Right kidney (tissue), 9 donors: ENCODE data around the gene SHISAL1.

ENCODE experiments used
- DNase-seq: peaks from one replicate; pipeline ENCODE4 v3.0.0-alpha.2; 2016
- long read RNA-seq, 8 donors: transcript quantifications; one replicate each; lab custom pipeline, GENCODE V29; 2026

SHISAL1 gene
- long read RNA-seq, donor 1 = 0 reads
- long read RNA-seq, donor 2 = 0 reads
- long read RNA-seq, donor 3 = 0 reads
- long read RNA-seq, donor 4 = 0 reads
- long read RNA-seq, donor 5 = 0 reads
- long read RNA-seq, donor 6 = 0 reads
- long read RNA-seq, donor 7 = 0 reads
- long read RNA-seq, donor 8 = 0 reads

DNA sequence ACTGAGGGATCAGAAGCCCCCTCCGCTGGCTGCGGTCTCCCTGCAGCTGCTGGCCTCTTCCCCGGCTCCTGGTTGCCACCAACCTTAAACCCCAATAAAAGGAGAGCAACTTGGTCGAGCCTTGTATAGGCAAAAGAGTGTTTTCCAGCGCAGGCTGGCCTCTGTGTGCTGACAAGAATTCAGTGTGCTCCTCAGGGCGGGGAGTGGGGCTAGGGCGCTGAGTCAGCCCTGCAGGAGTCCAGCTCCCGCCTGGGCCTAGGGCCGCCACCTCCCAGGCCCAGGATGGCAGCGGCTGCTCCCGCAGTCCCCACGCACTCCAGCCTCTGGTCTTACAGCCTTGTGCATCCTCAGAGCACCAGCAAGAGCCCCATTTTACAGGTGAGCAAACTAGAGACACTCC lies at the start of gene SHISAL1:
TSS of gene SHISAL1 (minus strand) at position 186 of the 400 bp plus-strand sequence. CDS start 12,006 bp downstream, outside the sequence.
- no peak for DNase-seq

- no peak for DNase-seq
Measured at GRCh38 chr22:44361391-44362126, 48.8 kb upstream of the SHISAL1 start.

GRCh38 chr22:44360668-44361381 lies 48.1 kb upstream of the SHISAL1 start:
- no peak for DNase-seq

DNA sequence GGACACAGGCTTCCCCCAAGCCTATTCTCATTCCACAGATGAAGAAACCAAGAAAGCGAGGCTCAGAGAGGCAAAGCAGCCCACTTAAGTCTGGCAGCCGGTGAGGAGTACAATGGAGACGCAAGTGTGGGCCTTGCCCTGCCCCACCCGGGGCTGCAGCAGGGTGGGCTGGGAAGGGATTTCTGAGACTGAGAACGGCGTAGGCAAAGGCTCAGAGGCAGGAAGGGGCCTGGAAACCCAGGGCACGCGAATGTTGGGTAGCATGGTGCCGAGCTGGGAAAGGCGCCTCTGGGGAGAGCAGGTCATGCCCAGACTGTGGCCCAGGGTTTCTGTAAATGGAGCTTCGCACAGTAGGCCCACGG lies 47.5 kb upstream of the SHISAL1 start:
- no peak for DNase-seq

DNA sequence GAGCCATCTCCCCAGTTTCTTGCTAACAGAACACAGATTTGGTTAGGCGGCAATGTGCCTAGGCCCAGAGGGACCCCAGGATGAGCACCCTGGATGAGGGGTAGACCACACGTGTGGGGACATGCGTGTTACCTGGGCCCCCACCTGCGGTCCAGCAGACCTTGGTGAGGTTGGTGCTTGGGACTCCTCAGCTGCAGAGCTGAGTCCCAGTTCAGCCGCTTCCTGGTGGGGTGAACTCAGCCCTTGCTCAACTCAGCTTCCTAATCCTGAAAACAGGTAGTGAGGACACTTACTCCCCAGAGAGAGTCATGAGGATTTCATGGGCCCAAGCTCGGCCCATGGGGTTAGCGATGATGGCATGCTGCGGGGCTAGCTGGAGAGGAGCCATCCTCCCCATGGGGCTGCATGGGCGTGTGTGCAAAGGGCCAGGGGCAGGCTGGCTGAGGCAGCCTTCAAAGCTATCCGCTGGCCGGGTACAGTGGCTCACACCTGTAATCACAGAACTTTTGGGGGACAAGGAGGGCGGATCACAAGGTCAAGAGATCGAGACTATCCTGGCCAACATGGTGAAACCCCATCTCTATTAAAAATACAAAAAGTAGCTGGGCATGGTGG lies 46.9 kb upstream of the SHISAL1 start:
- DNase-seq = no peak

- DNase-seq = no peak
Measured at GRCh38 chr22:44358709-44359440, 46.1 kb upstream of the SHISAL1 start.

- DNase-seq = peak; percentile 63
Measured at GRCh38 chr22:44357966-44358465, 45.3 kb upstream of the SHISAL1 start.

GRCh38 chr22:44357296-44357965 lies 44.7 kb upstream of the SHISAL1 start:
- no peak for DNase-seq

DNA sequence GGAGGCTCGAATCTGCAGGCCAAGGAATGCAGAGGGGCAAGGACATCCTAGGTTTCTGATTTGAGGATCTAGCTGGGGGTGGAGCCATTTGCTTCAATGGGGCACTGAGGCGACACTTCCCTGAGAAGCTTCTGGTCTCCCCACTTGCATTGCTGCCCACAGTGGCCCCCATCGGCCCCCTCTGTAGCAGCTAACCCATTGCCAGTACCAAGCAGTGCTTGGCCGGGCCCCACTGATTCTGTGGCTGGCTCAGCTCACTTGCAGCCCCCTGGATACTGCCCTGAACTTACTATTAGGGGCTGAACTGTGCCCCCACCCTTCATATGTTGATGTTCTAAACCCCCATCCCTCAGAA lies 42.9 kb upstream of the SHISAL1 start:
- no peak for DNase-seq

- DNase-seq = no peak
Measured at GRCh38 chr22:44354288-44354687, 41.5 kb upstream of the SHISAL1 start.

DNA sequence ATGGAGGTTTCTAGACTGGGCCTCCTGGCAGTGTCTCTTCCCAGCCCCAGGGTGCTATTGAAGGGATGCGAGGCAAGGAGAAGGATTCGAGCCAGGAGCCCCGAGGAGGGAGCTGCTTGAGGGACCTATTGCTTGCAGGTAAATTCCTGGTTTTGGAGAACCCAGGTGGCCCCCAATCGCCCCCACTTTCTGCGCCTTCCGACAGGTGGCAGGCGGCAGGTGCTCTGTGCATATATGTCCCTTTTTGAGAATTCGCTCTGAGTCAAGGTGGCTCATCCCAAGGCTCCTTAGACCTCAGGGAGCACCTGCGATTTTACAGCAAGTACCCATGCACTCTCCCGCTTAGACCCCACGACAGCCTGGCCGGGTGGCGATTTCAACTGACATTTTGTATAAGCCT lies 40.3 kb upstream of the SHISAL1 start:
- DNase-seq = no peak

GRCh38 chr22:44352378-44353035 lies 39.8 kb upstream of the SHISAL1 start:
- no peak for DNase-seq

GRCh38 chr22:44351685-44352377 lies 39.1 kb upstream of the SHISAL1 start:
- no peak for DNase-seq

DNA sequence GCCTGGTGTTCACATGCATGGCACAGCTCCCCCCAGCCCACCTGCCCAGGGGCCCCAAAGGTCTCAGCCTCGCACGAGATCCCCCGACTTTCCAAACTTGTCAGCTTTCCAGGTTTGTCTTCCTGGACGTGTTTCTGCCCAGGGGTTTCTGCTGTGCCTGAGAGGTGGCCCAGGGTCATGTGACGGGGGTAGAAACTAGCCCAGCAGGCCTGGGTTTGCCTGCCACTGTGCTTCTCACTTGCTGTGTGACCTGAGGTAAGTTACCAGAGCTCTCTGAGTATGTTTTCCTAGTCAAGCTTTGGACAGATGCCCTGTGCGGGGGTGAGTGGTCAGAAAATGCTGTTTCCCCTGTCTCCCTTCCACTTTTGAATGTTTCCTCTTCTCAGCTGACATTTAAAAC lies 38.3 kb upstream of the SHISAL1 start:
- DNase-seq = no peak

DNA sequence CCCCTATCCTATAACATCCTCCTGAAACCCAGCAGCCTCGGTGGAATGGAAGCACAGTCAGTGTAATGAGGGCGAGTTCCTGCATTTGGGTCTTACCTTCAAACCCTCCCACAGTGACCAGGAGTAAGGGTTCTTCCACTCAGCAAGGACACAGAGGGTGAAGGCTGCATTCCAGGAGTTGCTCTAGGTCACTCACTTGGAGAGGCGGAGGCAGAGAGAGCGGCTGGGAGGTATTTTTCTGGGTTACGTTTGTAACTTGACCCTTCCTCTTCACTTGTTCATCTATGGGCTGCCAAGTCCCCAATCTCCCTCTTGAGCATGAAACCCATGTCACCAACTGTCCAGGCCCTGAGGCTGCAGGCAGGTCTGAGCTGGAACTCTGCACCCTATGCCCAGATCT lies 36.8 kb upstream of the SHISAL1 start:
- DNase-seq = no peak

GRCh38 chr22:44348971-44349560 lies 36.3 kb upstream of the SHISAL1 start:
- DNase-seq = peak; percentile 55

DNA sequence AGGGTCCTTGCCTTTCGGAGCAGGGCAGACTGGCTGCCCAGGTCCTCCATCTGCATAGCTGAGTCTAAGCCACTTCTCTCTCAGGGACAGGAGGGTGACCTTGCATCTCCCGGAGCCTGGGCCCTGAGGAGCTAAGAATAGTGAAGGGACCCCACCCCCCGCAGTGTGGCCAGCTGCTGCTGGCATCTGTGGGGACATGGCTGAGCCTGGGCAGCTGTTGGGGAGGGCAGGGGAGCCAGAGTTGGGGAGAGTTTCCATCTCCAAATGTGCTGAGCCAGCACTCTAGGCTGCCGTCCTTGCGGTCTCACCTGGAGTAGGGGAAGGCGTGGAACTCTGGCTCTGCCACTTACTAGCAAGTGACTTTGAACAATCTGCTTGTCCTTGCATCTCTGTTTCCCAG lies 34.8 kb upstream of the SHISAL1 start:
- no peak for DNase-seq

DNA sequence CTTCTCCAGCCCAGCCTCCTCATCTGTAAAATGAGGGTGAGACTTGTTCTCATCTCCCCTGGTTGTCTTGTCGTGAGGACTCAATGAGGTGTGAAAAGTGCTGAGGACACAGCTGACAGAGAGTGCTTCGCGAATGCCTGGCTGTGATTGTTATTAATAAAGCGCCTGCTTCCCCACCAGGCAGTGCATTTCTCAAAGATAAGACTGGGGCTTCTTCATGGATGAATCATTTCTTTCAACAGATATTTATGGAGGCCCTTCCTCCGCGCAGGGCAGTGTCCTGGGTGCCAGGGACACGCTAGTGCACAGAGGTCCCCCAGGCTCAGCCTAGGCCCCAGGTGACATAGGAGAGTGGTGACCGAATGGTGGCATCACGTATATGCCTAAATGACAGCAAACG lies 34.3 kb upstream of the SHISAL1 start:
- no peak for DNase-seq

GRCh38 chr22:44345872-44346271 lies 33.1 kb upstream of the SHISAL1 start:
- DNase-seq = no peak

DNA sequence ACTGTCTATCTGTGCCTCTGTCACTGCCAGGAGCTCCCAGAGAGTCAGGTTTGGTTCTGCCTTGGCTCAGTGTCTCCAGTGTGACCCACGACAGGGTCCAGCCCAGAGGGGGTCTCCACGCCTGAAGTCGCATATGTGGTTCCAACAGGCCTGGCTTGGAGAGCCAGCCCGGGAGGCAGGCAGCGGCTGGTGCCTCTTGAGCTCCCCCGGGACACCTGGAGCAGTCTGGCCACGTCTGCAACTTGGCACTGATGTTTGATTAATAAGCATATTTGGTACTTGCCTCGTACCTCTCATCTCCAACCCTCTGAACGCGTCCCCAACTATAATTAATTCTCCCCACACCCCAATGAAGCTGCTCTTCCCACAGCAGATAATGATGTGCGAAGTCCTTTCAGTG lies 31.7 kb upstream of the SHISAL1 start:
- DNase-seq = peak; percentile 7
